NT2/D1 (cell line): ENCODE measurements around the gene FBXL20.
"Not testable (repeated sequence)": the region's sequence is repeated elsewhere in the genome, so short reads cannot be mapped to it uniquely, and the experiment has no call there.

Experiments
- SUZ12 ChIP-seq: IDR thresholded peaks from 2 replicates; pipeline ENCODE4 v1.6.1; 2011; ENCODE audit not compliant: insufficient read length, insufficient read depth; ENCODE audit errors: extremely low read depth
- YY1 ChIP-seq: IDR thresholded peaks from 2 replicates; pipeline ENCODE4 v1.6.1; 2011; ENCODE audit not compliant: insufficient read length, insufficient read depth
- ZNF274 ChIP-seq: IDR thresholded peaks from 2 replicates; pipeline ENCODE4 v1.6.1; 2011; ENCODE audit warnings: mild to moderate bottlenecking, low read depth, low read length

GRCh38 chr17:39334008-39334744 is 67.2 kb downstream of the FBXL20 start:
- not testable (repeated sequence) for TF ChIP-seq SUZ12, YY1, ZNF274
